IPS DF 6.9 (cell line): Measurements from ENCODE around the gene SMC3.
"Not testable (repeated sequence)": the region's sequence is repeated elsewhere in the genome, so short reads cannot be mapped to it uniquely, and the experiment has no call there.

Experiments
- DNase-seq: peaks from one replicate; pipeline ENCODE4 v3.0.0-alpha.2; 2013; ENCODE audit warnings: low read depth, low spot score
- H3K27ac ChIP-seq: one replicate; pipeline ENCODE4 v1.5.1; 2013; ENCODE audit warnings: low read length, control low read depth
- H3K27me3 ChIP-seq: 2 replicates; pipeline ENCODE4 v1.6.1; 2013; ENCODE audit warnings: mild to moderate bottlenecking, low read length; ENCODE audit not compliant: control insufficient read depth, insufficient read depth
- H3K36me3 ChIP-seq: 2 replicates; pipeline ENCODE4 v1.6.1; 2013; ENCODE audit warnings: low read length; ENCODE audit not compliant: control insufficient read depth, insufficient read depth
- H3K4me1 ChIP-seq: 2 replicates; pipeline ENCODE4 v1.6.1; 2013; ENCODE audit warnings: low read length; ENCODE audit not compliant: control insufficient read depth, insufficient read depth
- H3K4me3 ChIP-seq: 2 replicates; pipeline ENCODE4 v1.5.1; 2013; ENCODE audit warnings: mild to moderate bottlenecking, low read length
- H3K9me3 ChIP-seq: 2 replicates; pipeline ENCODE4 v1.6.1; 2013; ENCODE audit warnings: low read length, inconsistent platforms; ENCODE audit not compliant: control insufficient read depth, insufficient read depth
- WGBS: extraction: QIAGEN DNeasy Blood & Tissue Kit; methylation state at CpG from one replicate; pipeline ENCODE4 v1.1.7; 2013; ENCODE audit warnings: mixed read lengths, missing lambda C conversion rate; ENCODE audit not compliant: insufficient read length, insufficient coverage; 5-methylcytosine and 5-hydroxymethylcytosine counted together

Gene SMC3

GRCh38 chr10:110636932-110637557, 69.5 kb downstream of the SMC3 start:
- H3K36me3 ChIP-seq = no peaks in the 10 kb centered on the region
- no peak overlapping the region for H3K27ac ChIP-seq
- WGBS = 70% methylated on average over 1 of the region's 6 CpGs
- H3K9me3 ChIP-seq = no peaks in the 10 kb centered on the region
- H3K27me3 ChIP-seq = no peaks in the 10 kb centered on the region; the same call in 1 of the 2 replicates
- no peak overlapping the region for H3K4me3 ChIP-seq
- peaks cover 7% of the 10 kb centered on the region for H3K4me1 ChIP-seq
- no peak for DNase-seq

- H3K27ac ChIP-seq = no peak overlapping the region
- WGBS = no CpG with 5 or more reads among the region's 10 CpGs
- peaks cover 7% of the 10 kb centered on the region for H3K4me1 ChIP-seq
- no peak overlapping the region for H3K4me3 ChIP-seq
- H3K36me3 ChIP-seq = no peaks in the 10 kb centered on the region
- peaks cover 4% of the 10 kb centered on the region for H3K27me3 ChIP-seq
- no peaks in the 10 kb centered on the region for H3K9me3 ChIP-seq
- no peak for DNase-seq
These were observed 70.1 kb downstream of the SMC3 start for GRCh38 chr10:110637558-110638053.

- H3K36me3 ChIP-seq = no peaks in the 10 kb centered on the region
- peaks cover 10% of the 10 kb centered on the region for H3K27me3 ChIP-seq
- no peak for DNase-seq
- peaks cover 7% of the 10 kb centered on the region for H3K4me1 ChIP-seq
- WGBS = no CpG with 5 or more reads among the region's 3 CpGs
- H3K27ac ChIP-seq = no peak overlapping the region
- no peaks in the 10 kb centered on the region for H3K9me3 ChIP-seq
- no peak overlapping the region for H3K4me3 ChIP-seq
These were observed 70.8 kb downstream of the SMC3 start for GRCh38 chr10:110638319-110638718.

GRCh38 chr10:110639046-110639445, 71.6 kb downstream of the SMC3 start:
- DNase-seq, H3K36me3 ChIP-seq, H3K27ac ChIP-seq, H3K4me1 ChIP-seq, H3K4me3 ChIP-seq, H3K9me3 ChIP-seq: not testable (repeated sequence)
- H3K27me3 ChIP-seq = peaks cover 16% of the 10 kb centered on the region
- WGBS = no CpG with 5 or more reads among the region's 6 CpGs

- H3K27me3 ChIP-seq = peaks cover 20% of the 10 kb centered on the region
These were observed 72.4 kb downstream of the SMC3 start for GRCh38 chr10:110639858-110640257.

GRCh38 chr10:110641256-110641655, 73.8 kb downstream of the SMC3 start:
- DNase-seq = peak; percentile 70
- no CpG with 5 or more reads among the region's 5 CpGs for WGBS
- Histone ChIP-seq H3K36me3 (no peaks in the 10 kb centered on the region; the same call in 1 of the 2 replicates), H3K4me1 (peaks cover 7% of the 10 kb centered on the region), H3K27me3 (peaks cover 25% of the 10 kb centered on the region), H3K4me3 (no peak overlapping the region), H3K9me3 (no peaks in the 10 kb centered on the region), H3K27ac (no peak overlapping the region)

More at GRCh38 chr10:110639858-110640257, 72.4 kb downstream of the SMC3 start:
- H3K4me1 ChIP-seq, H3K9me3 ChIP-seq, H3K27ac ChIP-seq, H3K4me3 ChIP-seq, H3K36me3 ChIP-seq, DNase-seq: not testable (repeated sequence)
- WGBS = no CpG with 5 or more reads among the region's 6 CpGs

- DNase-seq = no peak
- WGBS = 100% methylated on average over 1 of the region's 14 CpGs
- Histone ChIP-seq H3K36me3 (no peaks in the 10 kb centered on the region; the same call in 1 of the 2 replicates), H3K27ac (no peak overlapping the region), H3K4me3 (no peak overlapping the region; the same call in 1 of the 2 replicates), H3K27me3 (peaks cover 25% of the 10 kb centered on the region), H3K4me1 (0 out of 2 replicates have a peak, but pooled peaks cover 3% of the 10 kb centered on the region), H3K9me3 (no peaks in the 10 kb centered on the region)
These were observed 74.9 kb downstream of the SMC3 start for GRCh38 chr10:110642204-110643034.

GRCh38 chr10:110643035-110643652, 75.6 kb downstream of the SMC3 start:
- WGBS = no CpG with 5 or more reads among the region's 40 CpGs
- Histone ChIP-seq H3K36me3 (no peaks in the 10 kb centered on the region; the same call in 1 of the 2 replicates), H3K27ac (no peak overlapping the region), H3K4me3 (peak overlapping the region; percentile 81; the same call in 1 of the 2 replicates), H3K9me3 (no peaks in the 10 kb centered on the region), H3K27me3 (peaks cover 25% of the 10 kb centered on the region), H3K4me1 (0 out of 2 replicates have a peak, but pooled peaks cover 2% of the 10 kb centered on the region)
- DNase-seq = no peak

- peak within 1 kb of the TSS; percentile 81; the same call in 1 of the 2 replicates for H3K4me3 ChIP-seq
- peaks cover 25% of the 10 kb centered on the region for H3K27me3 ChIP-seq
- no peak for DNase-seq
- 0 out of 2 replicates have a peak, but pooled peaks cover 2% of the 10 kb centered on the region for H3K4me1 ChIP-seq
- no peaks in the 10 kb centered on the region for H3K9me3 ChIP-seq
- no CpG with 5 or more reads among the region's 106 CpGs for WGBS
- H3K27ac ChIP-seq = no peak within 1 kb of the TSS
- no peaks in the 10 kb centered on the region; the same call in 1 of the 2 replicates for H3K36me3 ChIP-seq
These were observed 76.4 kb downstream of the SMC3 start, which contains the start of gene RBM20 for GRCh38 chr10:110643653-110644597. Gene RBM20, plus strand, starts transcription at chr10:110644336. Its CDS starts 119 bp downstream, at chr10:110644455.
